ENCODE results near the gene KCNC4. TPM values are rescaled to one million over a fixed set of nuclear protein-coding genes. Genes with fewer than 3 reads are reported as not detected.

The KCNC4 gene
- total and polyA plus RNA-seq, 9 donors, result 3.2 to 18.0 (median 11.7) TPM

GRCh38 chr1:110235181-110235833 is 25.2 kb downstream of the KCNC4 start:
- no peaks in the 10 kb centered on the region for H3K36me3 ChIP-seq
- H3K27ac ChIP-seq, result peak overlapping the region; percentile 3 to 64
- no peak for TF ChIP-seq CTCF (IDR thresholded peaks at IDR 0.05)
- no peak for TF ChIP-seq POLR2A (IDR thresholded peaks at IDR 0.05)
- no peak for TF ChIP-seq EP300 (IDR thresholded peaks at IDR 0.05)
- peaks cover 12% of the 10 kb centered on the region for H3K4me1 ChIP-seq (ENCODE audit: insufficient read depth)
- DNase-seq, result peak; percentile 61 to 82 (median 78)
- 4 to 22% (median 14%) methylated on average over 13 of the region's 13 CpGs for WGBS, 3 donors
- H3K27me3 ChIP-seq, result no peaks in the 10 kb centered on the region
- no peak overlapping the region for H3K4me3 ChIP-seq
- no peaks in the 10 kb centered on the region for H3K9me3 ChIP-seq
- intact Hi-C loops (cut with DNase I), result no loop called here

GRCh38 chr1:110235834-110236682 is 25.9 kb downstream of the KCNC4 start:
- peak in 3 of 5 donors; percentile 49 to 66 (median 53) for DNase-seq
- H3K27ac ChIP-seq, result peak overlapping the region; percentile 3 to 64
- 35 to 51% (median 41%) methylated on average over 11 of the region's 11 CpGs for WGBS, 3 donors

GRCh38 chr1:110237386-110238152 is 27.5 kb downstream of the KCNC4 start:
- DNase-seq, result no peak
- no peak overlapping the region for H3K27ac ChIP-seq
- H3K4me1 ChIP-seq (ENCODE audit: insufficient read depth), result peaks cover 12% of the 10 kb centered on the region
- intact Hi-C loops (cut with DNase I), result no loop called here
- no peaks in the 10 kb centered on the region for H3K9me3 ChIP-seq
- TF ChIP-seq EP300 (IDR thresholded peaks at IDR 0.05), result no peak
- TF ChIP-seq CTCF (IDR thresholded peaks at IDR 0.05), result no peak
- no peak for TF ChIP-seq POLR2A (IDR thresholded peaks at IDR 0.05)
- H3K36me3 ChIP-seq, result no peaks in the 10 kb centered on the region
- H3K4me3 ChIP-seq, result no peak overlapping the region
- no peaks in the 10 kb centered on the region for H3K27me3 ChIP-seq
- WGBS, 3 donors, result 63 to 64% (median 64%) methylated on average over 13 of the region's 13 CpGs

More at GRCh38 chr1:110235834-110236682, 25.9 kb downstream of the KCNC4 start:
- peaks cover 12% of the 10 kb centered on the region for H3K4me1 ChIP-seq (ENCODE audit: insufficient read depth)
- intact Hi-C loops (cut with DNase I), result no loop called here
- H3K4me3 ChIP-seq, result no peak overlapping the region
- no peaks in the 10 kb centered on the region for H3K36me3 ChIP-seq
- no peaks in the 10 kb centered on the region for H3K27me3 ChIP-seq
- H3K9me3 ChIP-seq, result no peaks in the 10 kb centered on the region
- no peak for TF ChIP-seq POLR2A (IDR thresholded peaks at IDR 0.05)
- TF ChIP-seq EP300 (IDR thresholded peaks at IDR 0.05), result no peak
- no peak for TF ChIP-seq CTCF (IDR thresholded peaks at IDR 0.05)

Measured in ovary (tissue), 9 donors.